ENCODE data around the gene SRPK2.

DNA sequence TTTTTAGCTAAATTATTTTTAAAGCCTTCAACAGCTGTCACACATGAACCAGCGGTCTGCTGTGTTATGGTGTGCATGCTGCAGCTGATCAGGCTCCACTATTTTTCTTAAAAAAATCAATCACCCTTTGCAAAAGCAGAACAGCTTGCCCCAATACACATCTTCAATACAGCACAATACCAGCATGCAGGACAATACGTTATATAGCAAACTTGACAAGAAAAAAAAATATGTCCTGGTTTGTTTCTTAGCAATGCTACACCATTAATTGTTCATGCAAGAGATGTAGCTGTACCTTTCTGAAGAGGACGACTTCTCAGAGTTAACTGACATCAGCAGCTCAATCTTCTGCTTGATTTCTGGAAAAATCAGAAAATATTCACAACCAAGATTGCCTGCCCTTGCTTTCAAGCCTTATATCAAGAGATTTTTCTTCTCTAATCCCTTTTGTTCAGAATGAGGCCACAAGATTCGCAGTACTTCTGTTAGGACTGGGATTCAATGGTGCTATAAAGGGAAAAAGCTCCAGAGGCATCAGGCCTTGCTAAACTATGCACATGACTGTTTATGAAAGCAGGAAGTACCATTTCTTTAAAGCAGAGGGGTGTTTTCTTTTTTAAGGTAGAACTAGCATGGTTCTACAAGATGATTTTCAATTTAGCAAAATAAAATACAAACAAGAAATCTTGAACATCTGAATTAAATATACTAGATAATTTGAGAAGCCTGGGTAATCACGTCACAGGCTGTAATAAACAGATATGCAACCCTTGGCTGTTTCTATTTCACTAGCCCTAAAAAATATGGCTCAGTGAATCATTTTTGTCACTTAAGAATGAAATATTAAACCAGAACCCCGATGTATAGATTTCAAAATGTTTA lies 120.0 kb downstream of the SRPK2 start:
- TF ChIP-seq, protein P1, sequence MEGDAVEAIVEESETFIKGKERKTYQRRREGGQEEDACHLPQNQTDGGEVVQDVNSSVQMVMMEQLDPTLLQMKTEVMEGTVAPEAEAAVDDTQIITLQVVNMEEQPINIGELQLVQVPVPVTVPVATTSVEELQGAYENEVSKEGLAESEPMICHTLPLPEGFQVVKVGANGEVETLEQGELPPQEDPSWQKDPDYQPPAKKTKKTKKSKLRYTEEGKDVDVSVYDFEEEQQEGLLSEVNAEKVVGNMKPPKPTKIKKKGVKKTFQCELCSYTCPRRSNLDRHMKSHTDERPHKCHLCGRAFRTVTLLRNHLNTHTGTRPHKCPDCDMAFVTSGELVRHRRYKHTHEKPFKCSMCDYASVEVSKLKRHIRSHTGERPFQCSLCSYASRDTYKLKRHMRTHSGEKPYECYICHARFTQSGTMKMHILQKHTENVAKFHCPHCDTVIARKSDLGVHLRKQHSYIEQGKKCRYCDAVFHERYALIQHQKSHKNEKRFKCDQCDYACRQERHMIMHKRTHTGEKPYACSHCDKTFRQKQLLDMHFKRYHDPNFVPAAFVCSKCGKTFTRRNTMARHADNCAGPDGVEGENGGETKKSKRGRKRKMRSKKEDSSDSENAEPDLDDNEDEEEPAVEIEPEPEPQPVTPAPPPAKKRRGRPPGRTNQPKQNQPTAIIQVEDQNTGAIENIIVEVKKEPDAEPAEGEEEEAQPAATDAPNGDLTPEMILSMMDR (IDR thresholded peaks at IDR 0.05; ENCODE audit: control extremely low read depth in 1 of 3, insufficient read depth in 1 of 3, low read depth in 1 of 3, low read length in 3 of 3): no peak
- TF ChIP-seq SP1 (IDR thresholded peaks at IDR 0.05; ENCODE audit: low read depth, low read length): no peak
- TF ChIP-seq, protein P2, sequence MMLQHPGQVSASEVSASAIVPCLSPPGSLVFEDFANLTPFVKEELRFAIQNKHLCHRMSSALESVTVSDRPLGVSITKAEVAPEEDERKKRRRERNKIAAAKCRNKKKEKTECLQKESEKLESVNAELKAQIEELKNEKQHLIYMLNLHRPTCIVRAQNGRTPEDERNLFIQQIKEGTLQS (IDR thresholded peaks at IDR 0.05; ENCODE audit: insufficient read depth, low read depth, low read length): no peak
- TF ChIP-seq, protein P3, sequence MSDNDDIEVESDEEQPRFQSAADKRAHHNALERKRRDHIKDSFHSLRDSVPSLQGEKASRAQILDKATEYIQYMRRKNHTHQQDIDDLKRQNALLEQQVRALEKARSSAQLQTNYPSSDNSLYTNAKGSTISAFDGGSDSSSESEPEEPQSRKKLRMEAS (IDR thresholded peaks at IDR 0.05): no peak
- TF ChIP-seq TEAD4 (IDR thresholded peaks at IDR 0.05; ENCODE audit: low read depth, low read length): no peak
- TF ChIP-seq, protein P4, sequence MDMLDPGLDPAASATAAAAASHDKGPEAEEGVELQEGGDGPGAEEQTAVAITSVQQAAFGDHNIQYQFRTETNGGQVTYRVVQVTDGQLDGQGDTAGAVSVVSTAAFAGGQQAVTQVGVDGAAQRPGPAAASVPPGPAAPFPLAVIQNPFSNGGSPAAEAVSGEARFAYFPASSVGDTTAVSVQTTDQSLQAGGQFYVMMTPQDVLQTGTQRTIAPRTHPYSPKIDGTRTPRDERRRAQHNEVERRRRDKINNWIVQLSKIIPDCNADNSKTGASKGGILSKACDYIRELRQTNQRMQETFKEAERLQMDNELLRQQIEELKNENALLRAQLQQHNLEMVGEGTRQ (IDR thresholded peaks at IDR 0.05; ENCODE audit: low read length): no peak
- TF ChIP-seq POLR2AphosphoS5 (IDR thresholded peaks at IDR 0.05; ENCODE audit: low read depth, low read length): no peak
- no peak for TF ChIP-seq RAD21 (IDR thresholded peaks at IDR 0.05 in 1 of 2, conservative IDR thresholded peaks at IDR 0.05 in 1 of 2; ENCODE audit: low read depth in 2 of 2, low read length in 2 of 2)
- no peak for TF ChIP-seq NRF1 (IDR thresholded peaks at IDR 0.05; ENCODE audit: low read depth, low read length)
